Esophagus squamous epithelium (tissue), 5 donors: ENCODE measurements around the gene LY86. TPM values are rescaled to one million over a fixed set of nuclear protein-coding genes. Genes with fewer than 3 reads are reported as not detected.

Experiments used
- DNase-seq: peaks from one replicate; lab custom pipeline; 2025; lab: John Stamatoyannopoulos, UW
- H3K27ac ChIP-seq, 4 donors: fragments of 200-600 bp; sonication (generic); one replicate each; pipeline ENCODE4 v1.5.1; 2016 to 2019; ENCODE audit warnings: mild to moderate bottlenecking in 1 of 4
- H3K27me3 ChIP-seq, 4 donors: fragments of 200-600 bp; sonication (generic); 1 replicate in 3 of 4; 2 replicates in 1 of 4; pipeline versions ENCODE4 v1.5.1 to v1.6.0; 2017 to 2021; ENCODE audit warnings: antibody characterized with exemption in 1 of 4
- H3K36me3 ChIP-seq, 3 donors: fragments of 200-600 bp; sonication (generic); one replicate each; pipeline ENCODE4 v1.5.1; 2016 to 2019
- H3K4me1 ChIP-seq, 3 donors: fragments of 200-600 bp; sonication (generic); one replicate each; pipeline ENCODE4 v1.5.1; 2017 to 2019
- H3K4me3 ChIP-seq, 4 donors: fragments of 200-600 bp; sonication (generic); 1 replicate in 3 of 4; 2 replicates in 1 of 4; pipeline ENCODE4 v1.5.1; 2016 to 2019; ENCODE audit warnings: mild to moderate bottlenecking in 2 of 4, moderate library complexity in 1 of 4
- H3K9me3 ChIP-seq, 3 donors: fragments of 200-600 bp; sonication (generic); one replicate each; pipeline ENCODE4 v1.5.1; 2016 to 2019
- POLR2A ChIP-seq, 4 donors: fragments of 450-650 bp; IDR thresholded peaks; one replicate each; pipeline ENCODE4 v1.6.1; 2017; ENCODE audit warnings: antibody characterized with exemption in 4 of 4, mild to moderate bottlenecking in 4 of 4, moderate library complexity in 3 of 4
- WGBS, 2 donors: methylation state at CpG; one replicate each; pipeline ENCODE4 v1.1.5; 2018; 5-methylcytosine and 5-hydroxymethylcytosine counted together
- intact Hi-C: fragments of 100-400 bp; cut with DNase I; formaldehyde crosslinking; loops from one replicate; pipeline ENCODE4 v1.15.0; 2022
- total RNA-seq, 4 donors: library from RNA; depleted of rRNA; stranded (reverse); fragments of >200 nt; gene quantifications; one replicate each; pipeline ENCODE4 v1.1.0, GENCODE V29; 2016
- TF ChIP-seq, protein P1 (sequence below), 6 experiments: fragments of 450-650 bp in 4 of 6; fragments of 200-600 bp in 2 of 6; sonication (generic) in 2 of 6; IDR thresholded peaks; one replicate each; pipeline ENCODE4 v1.5.1; 2016 to 2019; ENCODE audit warnings: antibody characterized with exemption in 6 of 6, mild to moderate bottlenecking in 4 of 6, moderate library complexity in 4 of 6
- donor health status: DM: yes; HTN: yes; CAD: no.

Gene LY86
- total RNA-seq, 4 donors from 2014 or later = 2.3 TPM; not detected in 2

- no peak for TF ChIP-seq POLR2A (IDR thresholded peaks at IDR 0.05)
- TF ChIP-seq, protein P1, sequence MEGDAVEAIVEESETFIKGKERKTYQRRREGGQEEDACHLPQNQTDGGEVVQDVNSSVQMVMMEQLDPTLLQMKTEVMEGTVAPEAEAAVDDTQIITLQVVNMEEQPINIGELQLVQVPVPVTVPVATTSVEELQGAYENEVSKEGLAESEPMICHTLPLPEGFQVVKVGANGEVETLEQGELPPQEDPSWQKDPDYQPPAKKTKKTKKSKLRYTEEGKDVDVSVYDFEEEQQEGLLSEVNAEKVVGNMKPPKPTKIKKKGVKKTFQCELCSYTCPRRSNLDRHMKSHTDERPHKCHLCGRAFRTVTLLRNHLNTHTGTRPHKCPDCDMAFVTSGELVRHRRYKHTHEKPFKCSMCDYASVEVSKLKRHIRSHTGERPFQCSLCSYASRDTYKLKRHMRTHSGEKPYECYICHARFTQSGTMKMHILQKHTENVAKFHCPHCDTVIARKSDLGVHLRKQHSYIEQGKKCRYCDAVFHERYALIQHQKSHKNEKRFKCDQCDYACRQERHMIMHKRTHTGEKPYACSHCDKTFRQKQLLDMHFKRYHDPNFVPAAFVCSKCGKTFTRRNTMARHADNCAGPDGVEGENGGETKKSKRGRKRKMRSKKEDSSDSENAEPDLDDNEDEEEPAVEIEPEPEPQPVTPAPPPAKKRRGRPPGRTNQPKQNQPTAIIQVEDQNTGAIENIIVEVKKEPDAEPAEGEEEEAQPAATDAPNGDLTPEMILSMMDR (IDR thresholded peaks at IDR 0.05) = no peak
- no peak overlapping the region for H3K27ac ChIP-seq
- H3K36me3 ChIP-seq = no peaks in the 10 kb centered on the region
- no peaks in the 10 kb centered on the region for H3K4me1 ChIP-seq
- intact Hi-C loops = no loop called here
- no peaks in the 10 kb centered on the region for H3K9me3 ChIP-seq
- DNase-seq = no peak
- peaks cover 0 to 7% (median 0%) of the 10 kb centered on the region in 4 donors for H3K27me3 ChIP-seq
- WGBS, 2 donors = 77 to 82% methylated on average over 1 of the region's 1 CpG
- no peak overlapping the region for H3K4me3 ChIP-seq
Observed at GRCh38 chr6:6634735-6635075, 46.2 kb downstream of the LY86 start.

DNA sequence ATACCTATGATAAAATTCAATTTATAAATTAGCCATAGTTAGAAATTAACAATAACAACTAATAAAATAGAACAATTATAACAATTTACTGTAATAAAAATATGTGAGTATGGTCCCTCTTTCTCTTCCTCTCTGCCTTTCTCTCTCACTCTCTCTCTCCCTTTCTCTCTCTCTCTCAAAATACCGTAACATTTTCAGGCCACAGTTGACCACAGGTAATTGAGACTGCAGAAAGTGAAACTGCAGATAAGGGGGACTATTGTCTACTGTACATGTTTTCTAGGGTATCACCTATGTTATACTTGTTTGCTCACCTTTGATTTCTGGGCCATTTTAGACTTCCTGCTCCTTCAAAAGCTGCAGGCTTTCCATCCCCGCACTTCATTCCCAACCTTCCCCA is 46.8 kb downstream of the LY86 start:
- Histone ChIP-seq H3K27ac (no peak overlapping the region), H3K4me3 (no peak overlapping the region), H3K27me3 (peaks cover 0 to 6% (median 0%) of the 10 kb centered on the region in 4 donors), H3K9me3 (no peaks in the 10 kb centered on the region), H3K4me1 (no peaks in the 10 kb centered on the region), H3K36me3 (no peaks in the 10 kb centered on the region)
- TF ChIP-seq, protein P1 (IDR thresholded peaks at IDR 0.05) = no peak
- no peak for TF ChIP-seq POLR2A (IDR thresholded peaks at IDR 0.05)
- DNase-seq = no peak
- intact Hi-C loops = no loop called here
- 73 to 89% methylated on average over 2 of the region's 2 CpGs for WGBS, 2 donors

GRCh38 chr6:6635869-6636268 is 47.3 kb downstream of the LY86 start:
- no peak overlapping the region for H3K4me3 ChIP-seq
- H3K27ac ChIP-seq = no peak overlapping the region
- H3K27me3 ChIP-seq = peaks cover 0 to 4% (median 0%) of the 10 kb centered on the region in 4 donors
- H3K4me1 ChIP-seq = no peaks in the 10 kb centered on the region
- intact Hi-C loops = no loop called here
- TF ChIP-seq, protein P1 (IDR thresholded peaks at IDR 0.05) = no peak
- no peak for TF ChIP-seq POLR2A (IDR thresholded peaks at IDR 0.05)
- no peak for DNase-seq
- 73 to 100% methylated on average over 2 to 3 of the region's 3 CpGs for WGBS, 2 donors
- H3K9me3 ChIP-seq = no peaks in the 10 kb centered on the region
- no peaks in the 10 kb centered on the region for H3K36me3 ChIP-seq

DNA sequence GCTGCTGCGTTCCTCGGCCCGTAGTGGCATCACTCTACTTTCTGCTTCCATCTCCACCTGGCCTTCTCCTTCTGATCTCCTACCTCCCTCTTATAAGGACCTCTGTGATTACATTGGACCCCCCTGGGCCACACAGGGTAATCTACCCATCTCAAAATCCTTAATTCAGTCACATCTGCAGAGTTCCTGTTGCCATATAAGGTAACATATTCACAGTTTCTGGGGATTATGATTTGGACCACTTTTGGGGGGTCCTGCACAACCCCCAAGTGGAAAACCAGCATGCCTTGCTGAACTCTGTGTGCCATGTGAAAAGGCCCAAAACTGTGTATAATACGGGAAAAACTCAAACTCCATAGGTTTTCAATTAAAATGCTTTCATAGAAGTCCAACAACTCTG is 51.1 kb downstream of the LY86 start:
- Histone ChIP-seq H3K36me3 (no peaks in the 10 kb centered on the region), H3K4me1 (no peaks in the 10 kb centered on the region), H3K9me3 (no peaks in the 10 kb centered on the region), H3K4me3 (no peak overlapping the region), H3K27me3 (no peaks in the 10 kb centered on the region), H3K27ac (no peak overlapping the region)
- DNase-seq = no peak
- intact Hi-C loops = no loop called here
- TF ChIP-seq POLR2A (IDR thresholded peaks at IDR 0.05) = no peak
- TF ChIP-seq, protein P1 (IDR thresholded peaks at IDR 0.05) = no peak
- WGBS, 2 donors = 90 to 97% methylated on average over 4 of the region's 4 CpGs

DNA sequence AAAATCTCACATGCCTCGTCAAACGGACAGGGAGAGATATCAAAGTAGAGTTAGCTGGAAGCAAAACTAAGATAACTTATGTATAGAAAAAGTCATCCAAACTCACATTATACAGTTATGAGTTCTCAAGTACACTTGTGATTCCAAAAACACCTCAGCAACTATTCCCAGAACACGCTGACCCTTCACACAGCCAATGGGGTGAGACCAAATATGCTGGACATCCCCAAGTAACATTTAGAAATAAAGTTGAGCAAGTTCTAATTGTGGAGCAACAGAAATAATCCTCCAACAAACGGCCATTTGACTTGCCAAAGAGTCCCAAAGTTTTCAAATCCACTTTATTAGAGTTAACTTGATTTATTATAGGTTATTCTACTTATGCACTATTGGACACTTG is 52.4 kb downstream of the LY86 start:
- DNase-seq = no peak
- TF ChIP-seq POLR2A (IDR thresholded peaks at IDR 0.05) = no peak
- TF ChIP-seq, protein P1 (IDR thresholded peaks at IDR 0.05) = no peak
- Histone ChIP-seq H3K4me1 (peaks cover 0 to 7% (median 0%) of the 10 kb centered on the region in 3 donors), H3K36me3 (no peaks in the 10 kb centered on the region), H3K27ac (no peak overlapping the region), H3K4me3 (no peak overlapping the region), H3K27me3 (no peaks in the 10 kb centered on the region), H3K9me3 (no peaks in the 10 kb centered on the region)
- 81 to 83% methylated on average over 4 of the region's 4 CpGs for WGBS, 2 donors
- intact Hi-C loops = no loop called here
